ENCODE results near the gene SH3BP4.

SH3BP4 gene

GRCh38 chr2:234940527-234940926, 11.3 kb upstream of the SH3BP4 start:
- DNase-seq (ENCODE audit: insufficient read length, low spot score) = no peak
- no peak for FAIRE-seq

DNA sequence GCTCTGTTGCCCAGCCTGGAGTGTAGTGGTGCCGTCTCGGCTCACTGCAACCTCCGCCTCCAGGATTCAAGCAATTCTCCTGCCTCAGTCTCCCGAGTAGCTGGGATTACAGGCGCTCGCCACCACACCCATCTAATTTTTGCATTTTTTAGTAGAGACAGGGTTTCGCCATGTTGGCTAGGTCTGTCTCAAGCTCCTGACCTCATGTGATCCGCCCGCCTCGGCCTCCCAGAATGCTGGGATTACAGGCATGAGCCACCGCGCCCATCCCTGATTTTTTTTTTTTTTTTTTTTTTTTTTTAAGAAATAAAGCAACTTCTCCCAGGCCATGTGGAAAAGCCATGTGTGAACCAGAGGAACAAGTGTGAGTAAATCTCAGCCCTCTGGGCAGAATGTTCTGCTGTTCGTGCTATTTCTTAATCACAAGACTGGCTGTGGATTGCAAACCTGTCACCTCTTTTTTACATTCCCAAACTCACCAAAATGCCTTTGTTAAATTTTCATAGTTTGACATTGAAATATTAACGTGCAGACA, 6.4 kb upstream of the SH3BP4 start:
- DNase-seq (ENCODE audit: insufficient read length, low spot score) (no peak), FAIRE-seq (no peak)

DNA sequence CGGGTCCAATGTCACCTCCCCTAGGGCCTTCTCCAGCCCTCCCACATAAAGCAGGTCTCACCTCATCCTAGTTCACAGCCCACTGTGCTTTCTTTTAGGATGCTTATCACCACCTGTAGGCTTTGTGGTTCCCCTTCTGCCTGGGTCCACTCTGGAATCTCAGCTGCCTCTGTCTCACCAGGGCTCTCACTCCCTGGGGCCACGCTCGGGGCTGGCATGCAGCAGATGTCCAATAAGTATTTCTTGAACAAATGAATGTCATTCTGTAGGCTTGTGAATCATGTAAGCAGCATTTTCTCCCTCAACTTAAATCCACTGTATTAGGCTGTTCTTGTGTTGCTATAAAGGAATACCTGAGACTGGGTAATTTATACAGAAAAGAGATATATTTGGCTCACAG, 4.3 kb upstream of the SH3BP4 start:
- FAIRE-seq = no peak
- no peak for DNase-seq (ENCODE audit: insufficient read length, low spot score)

DNA sequence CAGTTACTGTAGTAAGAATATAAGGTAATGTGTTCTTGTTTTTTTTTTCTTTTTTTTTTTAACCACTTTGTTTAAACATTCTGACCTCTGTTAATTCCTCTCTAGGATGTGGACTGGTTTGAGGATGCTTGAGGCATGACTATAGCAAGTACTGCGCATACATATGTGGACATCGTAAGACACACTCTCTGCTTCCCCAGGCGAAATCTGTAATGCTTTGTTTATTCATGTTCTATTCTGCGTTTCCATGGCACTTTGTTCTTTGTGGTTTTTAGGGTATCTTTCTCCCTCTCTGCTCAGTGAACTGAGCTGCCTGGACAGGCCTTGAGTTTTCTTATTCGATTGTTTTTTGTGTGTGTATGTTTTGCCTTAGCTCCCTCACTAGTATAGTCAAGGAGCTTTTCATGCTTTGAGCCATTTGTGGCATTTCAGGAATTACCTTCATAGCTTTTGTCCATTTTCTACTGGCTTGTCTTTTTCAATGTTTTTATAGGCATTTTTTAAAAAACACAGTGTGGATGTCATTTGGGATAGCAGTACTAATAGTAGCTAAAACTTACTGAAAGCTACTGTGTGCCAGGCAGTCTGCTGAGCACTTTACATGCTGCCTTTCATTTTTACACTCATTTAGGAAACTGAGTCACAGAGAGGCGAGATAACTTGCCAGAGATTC, 1.9 kb upstream of the SH3BP4 start:
- DNase-seq (ENCODE audit: insufficient read length, low spot score) = peak; percentile 67
- FAIRE-seq = no peak

DNA sequence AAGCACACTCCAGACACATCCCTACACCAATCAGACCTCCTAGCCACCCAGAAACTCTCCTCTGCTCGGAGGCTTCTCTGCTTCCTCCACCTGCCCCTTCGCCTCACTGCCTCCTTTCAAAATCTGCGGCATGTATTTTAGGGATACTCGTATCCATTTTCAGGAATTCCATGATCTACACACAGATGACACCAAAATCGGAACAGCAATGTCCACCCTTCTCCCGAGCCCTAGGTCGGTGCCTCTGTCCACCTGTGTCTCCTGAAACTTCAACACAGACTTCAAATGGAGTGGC, 1.4 kb upstream of the SH3BP4 start:
- FAIRE-seq = no peak
- DNase-seq (ENCODE audit: insufficient read length, low spot score) = no peak

- no peak for DNase-seq (ENCODE audit: insufficient read length, low spot score)
- no peak for FAIRE-seq
Measured at GRCh38 chr2:234950730-234951663, 820 bp upstream of the SH3BP4 start.

DNA sequence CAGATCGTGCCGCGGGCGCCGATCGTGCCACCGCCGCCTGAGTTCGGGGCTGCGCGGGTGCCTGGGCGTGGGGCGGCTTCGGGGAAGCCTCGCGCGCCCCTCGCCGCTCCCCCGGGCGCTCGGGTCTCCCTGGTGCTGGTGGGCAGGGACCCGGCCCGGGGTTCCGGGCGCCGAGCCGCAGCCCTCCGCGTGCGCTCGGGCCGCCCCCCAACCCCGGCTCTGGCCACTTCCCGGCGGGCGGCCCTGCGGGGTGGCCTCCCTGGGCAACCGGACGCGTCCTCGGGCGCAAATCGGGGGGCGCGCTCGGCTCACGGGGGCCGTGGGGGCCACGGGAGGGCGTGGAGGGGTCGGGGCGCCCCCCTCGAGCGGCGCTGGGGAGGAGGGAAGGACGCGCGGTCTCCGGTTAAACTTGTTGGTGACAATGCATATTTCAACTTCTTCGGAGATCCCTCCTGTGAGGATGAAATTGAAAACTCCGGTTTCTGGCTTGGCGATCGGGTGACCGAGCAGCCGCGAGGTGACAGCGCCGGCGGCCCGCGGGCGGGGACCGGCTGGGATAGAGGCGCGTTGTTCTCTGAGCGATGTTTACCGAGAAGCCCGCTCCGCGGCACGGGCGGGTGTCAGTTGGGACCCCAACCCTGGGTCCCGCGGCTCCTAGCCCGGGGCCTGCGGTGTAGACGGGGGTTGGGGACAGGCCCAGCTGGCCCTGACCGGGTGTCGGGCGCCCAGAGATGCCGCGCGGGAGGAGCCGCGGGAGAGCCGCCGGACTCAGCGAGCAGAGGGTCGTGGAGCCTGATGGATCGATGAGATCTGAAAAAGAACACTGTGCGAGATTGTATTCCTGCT, 676 bp downstream of the SH3BP4 start:
- FAIRE-seq = no peak
- DNase-seq (ENCODE audit: insufficient read length, low spot score) = no peak

- no peak for FAIRE-seq
- no peak for DNase-seq (ENCODE audit: insufficient read length, low spot score)
Measured at GRCh38 chr2:234953116-234954031, 1.6 kb downstream of the SH3BP4 start.

DNA sequence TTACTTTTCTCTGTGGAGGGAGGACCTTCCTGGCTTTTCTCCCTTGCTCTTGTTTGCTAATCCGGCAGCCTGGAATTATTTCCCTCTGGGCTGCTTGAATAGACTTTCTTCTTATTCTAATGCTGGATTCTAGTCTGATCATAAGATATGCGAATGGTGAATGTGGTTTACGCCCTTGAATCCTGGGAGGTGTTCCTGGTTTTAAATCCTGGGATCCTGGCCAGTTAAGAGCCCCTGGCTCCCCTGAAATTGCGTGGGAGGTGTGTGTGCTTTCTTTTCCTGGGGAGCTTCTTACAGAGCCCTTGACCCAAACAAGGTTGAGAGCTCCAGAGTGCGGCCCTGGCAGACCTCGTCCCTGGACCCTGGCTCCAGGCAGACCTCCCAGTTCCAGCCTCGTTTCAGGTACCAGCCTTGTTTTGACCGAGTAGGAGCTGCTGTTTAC, 2.8 kb downstream of the SH3BP4 start:
- no peak for FAIRE-seq
- no peak for DNase-seq (ENCODE audit: insufficient read length, low spot score)

DNA sequence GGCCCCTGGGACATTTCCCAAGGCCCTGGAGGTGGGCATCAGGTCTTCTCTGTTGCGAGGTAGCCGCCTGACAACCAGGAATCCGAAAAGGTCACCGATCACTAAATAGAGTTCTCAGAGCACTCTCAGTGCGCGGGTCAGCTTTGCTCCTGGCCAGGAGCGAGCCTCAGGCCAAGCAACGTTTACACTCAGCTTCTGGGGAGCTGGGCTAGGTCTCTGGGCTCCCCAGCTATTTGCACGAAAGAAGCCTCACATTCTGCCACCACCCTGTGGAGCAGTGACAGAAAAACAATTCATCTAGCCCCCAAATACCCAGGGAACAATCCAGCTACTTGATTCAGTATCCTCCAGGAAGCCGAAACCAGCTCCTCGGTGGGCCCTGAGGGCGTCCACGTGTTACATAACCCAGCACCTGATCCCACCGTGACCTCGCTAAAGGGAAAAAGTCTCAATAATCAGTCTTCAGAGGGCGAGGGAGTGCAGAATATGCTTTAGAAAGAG, 3.3 kb downstream of the SH3BP4 start:
- FAIRE-seq (no peak), DNase-seq (ENCODE audit: insufficient read length, low spot score) (no peak)

- FAIRE-seq (no peak), DNase-seq (ENCODE audit: insufficient read length, low spot score) (no peak)
Measured at GRCh38 chr2:234955971-234956509, 4.2 kb downstream of the SH3BP4 start.

- no peak for FAIRE-seq
Measured at GRCh38 chr2:234957834-234958135, 6.0 kb downstream of the SH3BP4 start.

DNA sequence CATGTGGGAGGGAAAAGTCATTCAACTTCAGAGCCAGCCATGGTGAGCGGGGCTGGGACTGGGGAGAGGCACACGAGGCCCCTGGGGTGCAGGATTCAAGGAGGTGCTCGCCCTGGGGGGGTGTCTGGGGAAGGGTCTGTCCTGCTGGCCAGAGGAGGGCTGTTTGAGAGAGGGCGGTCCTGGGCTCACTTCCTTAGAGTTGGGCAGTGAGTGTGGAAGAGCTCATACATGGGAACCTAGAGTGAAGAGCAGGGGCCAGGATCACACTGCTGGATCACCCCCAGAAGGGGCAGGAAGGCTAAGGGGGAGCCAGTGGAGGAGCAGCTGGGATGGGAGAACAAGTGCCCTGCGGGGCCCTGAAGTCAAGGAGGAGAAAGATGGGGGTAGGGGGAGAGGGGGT, 6.5 kb downstream of the SH3BP4 start:
- FAIRE-seq = no peak

More at GRCh38 chr2:234957834-234958135, 6.0 kb downstream of the SH3BP4 start:
- DNase-seq (ENCODE audit: insufficient read length, low spot score) = no peak

GRCh38 chr2:234958746-234959395, 7.1 kb downstream of the SH3BP4 start:
- FAIRE-seq (no peak), DNase-seq (ENCODE audit: insufficient read length, low spot score) (no peak)

More for the DNA sequence above, 6.5 kb downstream of the SH3BP4 start:
- no peak for DNase-seq (ENCODE audit: insufficient read length, low spot score)

- FAIRE-seq (peak; percentile 52), DNase-seq (ENCODE audit: insufficient read length, low spot score) (no peak)
Measured at GRCh38 chr2:234960175-234961088, 8.6 kb downstream of the SH3BP4 start.

GRCh38 chr2:234961784-234962183, 10.0 kb downstream of the SH3BP4 start:
- no peak for FAIRE-seq

GRCh38 chr2:234963773-234964615, 12.2 kb downstream of the SH3BP4 start:
- FAIRE-seq (no peak), DNase-seq (ENCODE audit: insufficient read length, low spot score) (no peak)

More at GRCh38 chr2:234961784-234962183, 10.0 kb downstream of the SH3BP4 start:
- no peak for DNase-seq (ENCODE audit: insufficient read length, low spot score)
